ENCODE measurements around the gene FBXO46.
A peak's percentile ranks its signal among the peaks of the same experiment; 100 is the strongest.

DNA sequence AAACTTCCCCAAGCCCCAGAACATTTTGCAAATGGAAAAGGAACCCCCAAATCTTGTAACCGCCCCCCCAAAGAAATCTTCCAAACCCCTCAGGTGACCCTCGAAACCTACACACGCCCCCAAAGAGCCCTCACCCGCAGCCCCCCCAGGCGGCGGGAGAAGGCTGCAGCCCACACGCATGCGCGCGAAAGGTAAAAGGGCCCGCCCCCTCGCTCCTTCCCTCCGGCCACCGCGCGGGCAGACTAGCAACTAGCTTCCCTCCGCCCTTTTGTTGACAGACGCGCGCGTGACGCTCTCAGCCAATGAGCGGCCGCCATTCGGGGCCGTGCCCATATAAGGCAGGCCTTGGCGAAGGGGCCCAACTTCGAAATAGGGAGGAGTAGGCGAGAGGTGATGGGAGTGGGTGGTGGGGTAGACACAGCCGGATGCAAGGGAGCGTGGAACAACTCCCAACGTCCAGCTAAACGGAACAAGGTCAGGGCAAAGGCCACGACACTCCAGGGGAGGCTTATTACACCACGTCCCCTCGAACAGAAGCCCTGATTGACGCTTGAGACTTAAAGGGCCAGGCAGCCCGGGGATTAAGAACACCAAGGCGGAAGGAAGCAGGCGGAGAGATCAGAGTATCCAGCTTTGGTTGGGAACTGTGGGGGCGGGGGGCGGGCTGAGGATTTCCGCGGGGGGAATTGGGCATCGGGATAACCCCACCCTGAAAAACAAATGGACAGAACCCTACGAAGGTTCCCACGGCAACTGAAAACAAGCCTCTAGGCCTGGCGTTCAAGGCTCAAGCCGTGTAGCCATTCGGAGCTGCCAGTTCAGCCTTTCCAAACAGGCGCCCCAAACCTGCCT is 13.3 kb downstream of the FBXO46 start:
- TF ChIP-seq, protein P1, sequence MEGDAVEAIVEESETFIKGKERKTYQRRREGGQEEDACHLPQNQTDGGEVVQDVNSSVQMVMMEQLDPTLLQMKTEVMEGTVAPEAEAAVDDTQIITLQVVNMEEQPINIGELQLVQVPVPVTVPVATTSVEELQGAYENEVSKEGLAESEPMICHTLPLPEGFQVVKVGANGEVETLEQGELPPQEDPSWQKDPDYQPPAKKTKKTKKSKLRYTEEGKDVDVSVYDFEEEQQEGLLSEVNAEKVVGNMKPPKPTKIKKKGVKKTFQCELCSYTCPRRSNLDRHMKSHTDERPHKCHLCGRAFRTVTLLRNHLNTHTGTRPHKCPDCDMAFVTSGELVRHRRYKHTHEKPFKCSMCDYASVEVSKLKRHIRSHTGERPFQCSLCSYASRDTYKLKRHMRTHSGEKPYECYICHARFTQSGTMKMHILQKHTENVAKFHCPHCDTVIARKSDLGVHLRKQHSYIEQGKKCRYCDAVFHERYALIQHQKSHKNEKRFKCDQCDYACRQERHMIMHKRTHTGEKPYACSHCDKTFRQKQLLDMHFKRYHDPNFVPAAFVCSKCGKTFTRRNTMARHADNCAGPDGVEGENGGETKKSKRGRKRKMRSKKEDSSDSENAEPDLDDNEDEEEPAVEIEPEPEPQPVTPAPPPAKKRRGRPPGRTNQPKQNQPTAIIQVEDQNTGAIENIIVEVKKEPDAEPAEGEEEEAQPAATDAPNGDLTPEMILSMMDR (IDR thresholded peaks at IDR 0.05) = peak in 5 of 6 experiments; percentile 15 to 48 (median 33)
- TF ChIP-seq POLR2A (IDR thresholded peaks at IDR 0.05) = peak in 1 of 2 donors; percentile 73

All from Peyer's patch (tissue), 4 donors.